ENCODE results near the gene CCDC74A. TPM values are rescaled to one million over a fixed set of nuclear protein-coding genes. Genes with fewer than 3 reads are reported as not detected.
A peak's percentile ranks its signal among the peaks of the same experiment; 100 is the strongest.
"Not testable (repeated sequence)": the region's sequence is repeated elsewhere in the genome, so short reads cannot be mapped to it uniquely, and the experiment has no call there.

CCDC74A gene
- total and polyA plus RNA-seq, 9 of the 15 experiments (the other 6 are each of a cell fraction or from before 2014, with no cell fraction given): 1.1 to 38.1 (median 9.6) TPM

DNA sequence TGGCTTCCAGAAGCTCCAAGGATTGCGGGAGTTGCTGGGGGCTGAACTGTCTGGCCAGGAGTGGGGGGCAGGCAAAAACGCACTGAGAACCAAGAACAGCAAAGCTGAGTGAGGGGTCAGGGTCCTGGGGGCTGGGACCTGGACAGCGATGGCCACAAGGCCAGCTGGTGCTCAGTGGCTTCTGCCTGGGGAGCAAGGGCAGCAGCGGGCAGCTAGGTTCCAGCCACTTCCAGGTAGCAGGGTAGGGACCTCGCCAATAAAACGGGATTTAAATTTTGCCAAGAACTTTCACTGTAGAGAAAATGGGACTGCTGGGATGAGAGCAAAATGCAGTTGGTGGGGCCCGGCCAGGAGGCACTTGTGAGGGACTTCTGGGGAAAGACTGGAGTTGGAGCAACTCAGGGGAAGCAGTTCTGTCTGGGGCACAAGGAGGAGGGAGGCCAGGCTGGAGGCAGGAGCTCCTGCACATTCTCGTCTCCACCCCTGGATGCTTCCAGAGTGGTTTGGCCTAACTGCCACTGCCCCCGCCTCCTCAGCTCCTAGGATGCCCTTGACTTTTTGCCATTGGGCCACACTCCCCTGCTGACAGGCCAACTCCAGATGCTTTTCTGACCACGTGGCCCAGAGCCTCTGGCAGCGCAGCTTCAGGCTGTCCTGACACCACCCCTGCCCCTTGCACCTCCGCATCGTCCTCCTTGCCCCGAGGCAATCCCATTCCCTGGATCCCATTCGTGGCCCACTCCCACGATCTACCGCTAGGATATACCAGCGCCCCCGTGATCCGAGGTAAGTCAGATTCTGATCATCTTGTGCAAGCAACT, 5.5 kb upstream of the CCDC74A start (continued):
- TF ChIP-seq, protein P1, sequence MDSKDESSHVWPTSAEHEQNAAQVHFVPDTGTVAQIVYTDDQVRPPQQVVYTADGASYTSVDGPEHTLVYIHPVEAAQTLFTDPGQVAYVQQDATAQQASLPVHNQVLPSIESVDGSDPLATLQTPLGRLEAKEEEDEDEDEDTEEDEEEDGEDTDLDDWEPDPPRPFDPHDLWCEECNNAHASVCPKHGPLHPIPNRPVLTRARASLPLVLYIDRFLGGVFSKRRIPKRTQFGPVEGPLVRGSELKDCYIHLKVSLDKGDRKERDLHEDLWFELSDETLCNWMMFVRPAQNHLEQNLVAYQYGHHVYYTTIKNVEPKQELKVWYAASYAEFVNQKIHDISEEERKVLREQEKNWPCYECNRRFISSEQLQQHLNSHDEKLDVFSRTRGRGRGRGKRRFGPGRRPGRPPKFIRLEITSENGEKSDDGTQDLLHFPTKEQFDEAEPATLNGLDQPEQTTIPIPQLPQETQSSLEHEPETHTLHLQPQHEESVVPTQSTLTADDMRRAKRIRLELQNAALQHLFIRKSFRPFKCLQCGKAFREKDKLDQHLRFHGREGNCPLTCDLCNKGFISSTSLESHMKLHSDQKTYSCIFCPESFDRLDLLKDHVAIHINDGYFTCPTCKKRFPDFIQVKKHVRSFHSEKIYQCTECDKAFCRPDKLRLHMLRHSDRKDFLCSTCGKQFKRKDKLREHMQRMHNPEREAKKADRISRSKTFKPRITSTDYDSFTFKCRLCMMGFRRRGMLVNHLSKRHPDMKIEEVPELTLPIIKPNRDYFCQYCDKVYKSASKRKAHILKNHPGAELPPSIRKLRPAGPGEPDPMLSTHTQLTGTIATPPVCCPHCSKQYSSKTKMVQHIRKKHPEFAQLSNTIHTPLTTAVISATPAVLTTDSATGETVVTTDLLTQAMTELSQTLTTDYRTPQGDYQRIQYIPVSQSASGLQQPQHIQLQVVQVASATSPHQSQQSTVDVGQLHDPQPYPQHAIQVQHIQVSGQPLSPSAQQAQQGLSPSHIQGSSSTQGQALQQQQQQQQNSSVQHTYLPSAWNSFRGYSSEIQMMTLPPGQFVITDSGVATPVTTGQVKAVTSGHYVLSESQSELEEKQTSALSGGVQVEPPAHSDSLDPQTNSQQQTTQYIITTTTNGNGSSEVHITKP (IDR thresholded peaks at IDR 0.05; ENCODE audit: partially characterized antibody): peak; percentile 88
- TF ChIP-seq LARP7 (IDR thresholded peaks at IDR 0.05) (no peak), CSDE1 (IDR thresholded peaks at IDR 0.05) (no peak)

- H3K36me3 ChIP-seq (ENCODE audit: control insufficient read depth, insufficient read depth, low read length); POLR2A ChIA-PET; H3K4me2 ChIP-seq (ENCODE audit: insufficient read depth, low read length); H3K9me1 ChIP-seq (ENCODE audit: control insufficient read depth, insufficient read depth, low read length); BruUV-seq (replicated peaks); H4K20me1 ChIP-seq (replicated peaks; ENCODE audit: control insufficient read depth, insufficient read depth, low read length); H3K27me3 ChIP-seq (ENCODE audit: control insufficient read depth in 2 of 2, insufficient read depth in 2 of 2, low read length in 2 of 2); H3K79me2 ChIP-seq (ENCODE audit: control insufficient read depth, insufficient read depth, low read length); H3K27ac ChIP-seq (ENCODE audit: extremely low read depth, low read depth, low read length); H3K4me3 ChIP-seq; ATAC-seq; H3K9me3 ChIP-seq (replicated peaks; ENCODE audit: control insufficient read depth, insufficient read depth, low read depth, low read length); DNase-seq (ENCODE audit: extremely low read depth in 1 of 4, low spot score in 3 of 4); H2AFZ ChIP-seq (ENCODE audit: low read depth, low read length); H3K9ac ChIP-seq (ENCODE audit: insufficient read depth in 1 of 2, low read depth in 2 of 2, low read length in 2 of 2); CTCF ChIA-PET (ENCODE audit: low intra/inter-chr PET ratio); FAIRE-seq; in situ Hi-C loops (cut with MboI): not testable (repeated sequence)
- peaks cover 0 to 18% of the 10 kb centered on the region in 2 experiments; a peak in 2 of 5 replicates for H3K4me1 ChIP-seq (replicated peaks in 1 of 2; ENCODE audit: control insufficient read depth in 2 of 2, insufficient read depth in 2 of 2, low read length in 2 of 2)
- intact Hi-C loops (cut with micrococcal nuclease): loop anchor here (5.0 kb wide), 1 partner anchor 113 kb away; no protein-coding TSS in a partner anchor
- 44% methylated on average over 2 of the region's 2 CpGs for WGBS (ENCODE audit: insufficient coverage, low coverage, missing lambda C conversion rate)
- TF ChIP-seq ZNF121 (CRISPR knock-in tag; conservative IDR thresholded peaks at IDR 0.05): 0 out of 2 replicates have a peak, but pooled peaks have one; percentile 22
Measured at GRCh38 chr2:131525256-131525655, 2.4 kb upstream of the CCDC74A start.

All from K562 (cell line).